Esophagus mucosa (tissue), 1 donor: ENCODE data around the gene ENTPD6. TPM values are rescaled to one million over a fixed set of nuclear protein-coding genes. Genes with fewer than 3 reads are reported as not detected.
A peak's percentile ranks its signal among the peaks of the same experiment; 100 is the strongest.
"Not testable (repeated sequence)": the region's sequence is repeated elsewhere in the genome, so short reads cannot be mapped to it uniquely, and the experiment has no call there.

Experiments used
- ATAC-seq: fragments of 200-7000 bp; cut with Tn5 transposase; one replicate; pipeline ENCODE4 v1.9.1; 2020
- total RNA-seq: library from RNA; stranded (reverse); gene quantifications from one replicate; pipeline ENCODE4 v1.2.4, GENCODE V29; 2023
- donor health status: DM: yes; HTN: yes; CAD: no.

ENTPD6 gene
- total RNA-seq, 1 donor from 2014 or later: 27.3 TPM

- ATAC-seq: no peak
These were observed 62.9 kb downstream of the ENTPD6 start for GRCh38 chr20:25258476-25258805.

- ATAC-seq: no peak
These were observed 63.3 kb downstream of the ENTPD6 start for GRCh38 chr20:25258828-25259227.

- ATAC-seq: no peak
These were observed 63.8 kb downstream of the ENTPD6 start for GRCh38 chr20:25259358-25259757.

GRCh38 chr20:25259788-25260254 lies 64.3 kb downstream of the ENTPD6 start:
- no peak for ATAC-seq

DNA sequence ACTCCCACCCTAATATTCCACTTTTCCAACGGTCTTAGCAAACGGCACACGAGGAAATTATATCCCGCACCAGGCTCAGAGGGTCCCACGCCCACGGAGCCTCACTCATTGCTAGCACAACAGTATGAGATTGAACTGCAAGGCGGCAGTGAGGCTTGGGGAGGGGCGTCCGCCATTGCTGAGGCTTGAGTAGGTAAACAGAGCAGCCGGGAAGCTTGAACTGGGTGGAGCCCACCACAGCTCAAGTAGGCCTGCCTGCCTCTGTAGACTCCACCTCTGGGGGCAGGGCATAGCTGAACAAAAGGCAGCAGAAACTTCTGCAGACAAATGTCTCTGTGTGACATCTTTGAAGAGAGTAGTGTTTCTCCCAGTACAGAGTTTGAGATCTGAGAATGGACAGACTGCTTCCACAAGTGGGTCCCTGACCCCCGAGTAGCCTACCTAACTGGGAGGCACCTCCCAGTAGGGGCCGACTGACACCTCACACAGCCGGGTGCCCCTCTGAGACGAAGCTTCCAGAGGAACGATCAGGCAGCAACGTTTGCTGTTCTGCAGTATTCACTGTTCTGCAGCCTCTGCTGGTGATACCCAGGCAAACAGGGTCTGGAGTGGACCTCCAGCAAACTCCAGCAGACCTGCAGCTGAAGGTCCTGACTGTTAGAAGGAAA lies 65.4 kb downstream of the ENTPD6 start:
- ATAC-seq: not testable (repeated sequence)

GRCh38 chr20:25269057-25269832 lies 73.7 kb downstream of the ENTPD6 start:
- no peak for ATAC-seq

DNA sequence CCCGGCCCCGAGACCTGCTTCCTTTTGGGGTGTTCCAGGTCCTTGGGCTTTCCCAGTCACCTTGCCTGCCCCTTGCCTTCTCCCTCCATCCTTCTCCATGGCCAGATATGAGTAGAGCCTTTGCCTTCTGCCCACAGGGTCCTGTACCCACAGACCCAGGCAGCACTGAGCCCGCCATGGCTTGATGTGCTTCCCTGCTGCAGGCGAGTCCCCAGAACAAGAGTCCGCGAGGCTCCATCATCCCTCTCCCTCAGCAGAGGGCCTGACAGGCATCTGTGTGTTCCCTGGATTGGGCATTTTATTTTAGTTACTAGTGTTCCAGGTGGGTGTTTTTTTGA lies 74.3 kb downstream of the ENTPD6 start:
- peak; percentile 16 for ATAC-seq

DNA sequence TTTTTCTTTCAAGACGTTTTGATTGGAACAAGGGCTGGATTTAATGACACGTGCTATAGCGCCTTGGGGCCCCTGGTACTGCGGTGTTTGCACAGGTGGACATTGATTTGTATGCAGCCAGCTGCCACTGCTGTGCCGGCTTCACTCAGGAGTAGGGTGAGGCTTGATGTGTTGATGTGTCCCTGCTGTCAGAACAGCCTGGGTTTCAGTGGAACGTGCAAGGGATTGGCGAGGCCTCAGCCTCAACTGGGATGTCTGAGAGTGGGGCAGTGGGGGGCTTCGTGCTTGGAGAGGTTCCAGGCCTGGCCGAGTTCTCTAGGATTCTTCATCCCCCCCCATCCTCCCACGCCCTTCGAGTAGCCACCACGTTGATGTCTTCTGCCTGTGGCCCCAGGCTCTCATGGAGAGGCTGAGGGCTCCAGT lies 75.3 kb downstream of the ENTPD6 start:
- no peak for ATAC-seq

DNA sequence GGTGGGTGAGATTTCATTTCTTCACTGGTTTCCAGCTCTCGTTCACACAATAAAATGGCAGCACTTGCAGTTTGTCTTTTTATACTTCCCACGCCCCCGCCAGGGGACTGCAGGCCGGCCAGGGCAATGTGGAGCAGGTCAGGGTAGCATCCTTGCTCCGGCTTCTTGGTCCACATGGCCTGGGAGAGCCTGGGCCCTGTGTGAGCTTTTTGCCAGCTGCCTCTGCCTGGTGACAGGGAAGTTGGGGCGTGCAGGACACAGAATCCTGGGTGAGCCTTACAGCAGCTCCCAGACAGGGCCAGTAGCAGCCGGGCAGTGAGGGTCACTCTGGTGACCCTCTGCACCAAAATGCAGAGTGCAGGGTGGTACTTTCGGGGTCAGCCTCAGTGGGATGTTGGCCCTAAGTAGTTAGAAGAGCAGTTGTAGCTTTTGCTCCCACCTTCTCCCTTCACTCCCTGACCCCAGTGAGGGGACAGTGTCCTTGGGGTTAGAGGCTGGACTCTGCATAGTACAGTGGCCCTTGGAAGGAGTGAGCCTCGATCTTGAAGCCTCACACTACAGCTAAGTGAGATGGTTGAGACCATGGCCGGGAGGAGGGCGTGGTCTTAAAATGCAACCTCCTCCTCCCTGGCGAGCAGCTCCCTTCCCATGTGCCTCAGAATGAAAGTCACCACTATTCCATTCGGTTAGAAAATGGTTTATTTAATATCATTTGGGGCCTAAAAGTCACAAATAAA lies 76.1 kb downstream of the ENTPD6 start:
- ATAC-seq: no peak

DNA sequence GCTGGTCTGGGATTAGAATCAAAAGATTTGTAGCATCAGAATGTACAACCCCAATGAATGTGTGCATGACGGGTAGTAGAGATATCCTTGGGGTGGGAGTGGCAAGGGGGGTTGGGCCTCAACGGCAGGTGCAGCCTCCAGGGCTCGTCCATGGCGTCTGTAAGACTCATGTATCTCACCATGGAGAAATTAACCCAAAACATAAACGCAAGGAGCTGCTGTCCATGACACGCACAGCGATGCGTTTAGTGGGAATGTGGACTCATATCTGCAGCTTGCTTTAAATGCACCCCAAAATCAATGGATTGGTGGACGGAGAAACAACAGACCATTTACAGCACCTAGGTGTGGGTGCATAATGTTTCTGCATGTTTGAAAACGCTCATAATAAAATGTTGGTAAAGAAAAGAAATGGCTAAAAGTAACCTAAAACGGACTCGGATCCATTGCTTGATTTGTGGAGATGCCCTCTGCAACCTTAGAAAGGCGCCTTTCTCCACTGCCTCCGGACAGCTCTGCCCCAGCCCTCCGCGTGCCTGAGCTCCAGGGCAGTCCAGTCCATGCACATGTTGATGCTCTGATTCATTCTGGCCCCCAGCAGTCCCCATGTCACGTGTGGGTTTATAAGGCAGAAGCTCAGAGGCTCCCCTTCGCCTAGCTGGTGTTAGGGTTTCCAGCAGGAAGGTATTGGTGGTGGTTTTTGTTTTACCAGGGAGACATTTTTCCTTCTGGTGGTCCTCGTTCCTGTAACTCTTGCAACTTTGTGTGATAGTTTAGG lies 76.9 kb downstream of the ENTPD6 start:
- ATAC-seq: no peak

- no peak for ATAC-seq
These were observed 77.5 kb downstream of the ENTPD6 start for GRCh38 chr20:25273046-25273445.

DNA sequence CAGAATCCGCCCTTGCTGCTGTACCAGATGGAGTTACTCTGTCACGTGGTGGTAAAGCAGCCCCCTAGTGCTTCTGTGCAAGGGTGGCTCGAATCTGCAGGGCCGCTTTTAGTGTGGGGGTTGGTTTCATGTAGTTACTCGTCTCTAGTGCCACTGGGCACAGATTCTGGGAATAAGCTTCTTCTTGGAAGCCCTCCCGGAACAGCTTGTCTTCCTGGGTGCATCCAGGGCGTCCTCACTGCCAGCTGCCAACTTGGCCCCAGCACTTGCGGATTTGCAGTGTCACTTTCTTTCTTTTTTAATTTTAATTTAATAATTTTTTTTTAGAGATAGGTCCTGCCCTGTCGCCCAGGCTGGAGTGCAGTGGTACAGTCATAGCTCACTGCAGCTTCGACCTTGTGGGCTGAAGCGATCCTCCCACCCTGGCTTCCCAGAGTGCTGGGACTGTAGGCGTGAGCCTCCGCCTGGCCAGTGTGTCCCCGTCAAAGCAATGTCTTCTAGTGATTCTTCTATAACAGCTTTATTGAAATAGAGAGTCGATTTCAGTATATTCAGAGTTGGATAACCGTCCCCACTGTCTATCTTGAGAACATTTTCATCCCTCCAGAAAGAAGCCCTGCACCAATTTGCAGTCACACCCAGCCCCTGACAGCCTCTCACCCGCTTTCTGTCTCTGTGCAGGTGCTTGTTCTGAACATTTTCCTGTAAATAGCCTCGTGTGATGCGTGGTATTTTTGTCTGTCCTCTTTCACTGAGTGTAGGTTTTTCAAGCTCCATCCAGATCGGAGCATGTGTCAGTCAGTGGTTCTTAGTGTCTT lies 78.2 kb downstream of the ENTPD6 start:
- ATAC-seq: no peak

- ATAC-seq: no peak
These were observed 79.0 kb downstream of the ENTPD6 start for GRCh38 chr20:25274481-25274880.

GRCh38 chr20:25274891-25275812 lies 79.6 kb downstream of the ENTPD6 start:
- no peak for ATAC-seq

DNA sequence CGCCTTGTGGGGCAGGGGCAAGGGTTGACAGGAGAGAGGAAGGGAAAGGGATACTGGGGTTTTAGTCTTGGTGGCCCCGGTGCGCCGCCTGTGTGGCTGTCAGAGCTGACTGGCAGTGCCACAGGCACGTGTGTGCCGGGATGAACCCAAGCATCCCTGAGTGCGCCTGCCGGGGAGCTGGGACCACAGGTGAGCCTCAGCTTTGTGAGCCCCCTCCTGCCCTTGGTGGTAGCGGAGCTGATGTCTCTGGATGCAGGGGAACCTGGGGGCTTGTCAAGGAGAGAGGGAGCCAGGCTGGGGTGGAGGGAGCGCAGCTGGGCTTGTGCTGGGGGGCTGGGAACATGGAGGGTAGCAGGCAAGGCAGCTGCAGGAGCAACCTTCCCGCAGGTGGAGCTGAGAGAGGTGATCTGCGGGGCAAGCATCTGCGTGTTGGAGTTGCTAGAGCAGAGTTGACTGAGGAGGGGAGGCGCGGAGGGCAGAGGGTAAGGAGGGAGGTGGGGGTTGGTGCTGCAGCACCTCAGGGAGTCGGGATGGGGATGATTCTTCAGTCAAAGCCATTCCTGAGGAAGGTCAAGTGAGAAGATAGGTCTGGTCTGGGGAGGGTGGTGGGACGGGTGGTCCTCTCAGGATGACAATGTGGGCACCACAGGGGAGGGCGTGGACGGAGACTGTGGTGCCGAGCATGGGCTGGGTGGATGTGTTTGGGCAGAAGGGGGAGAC lies 80.5 kb downstream of the ENTPD6 start:
- ATAC-seq: no peak

Other genes with a start within 250 kb of the ENTPD6 start
- 0.32 TPM for gene CST7, start 246.4 kb upstream of the ENTPD6 start, total RNA-seq
- 26.1 TPM for gene APMAP, start 203.0 kb upstream of the ENTPD6 start, total RNA-seq
- 6.7 TPM for gene ACSS1, start 137.6 kb upstream of the ENTPD6 start, total RNA-seq
- gene VSX1, start 113.6 kb upstream of the ENTPD6 start, total RNA-seq: not detected
- gene PYGB, start 52.4 kb downstream of the ENTPD6 start, total RNA-seq: 63.1 TPM
- gene ABHD12, start 195.1 kb downstream of the ENTPD6 start, total RNA-seq: 29.4 TPM
- gene GINS1, start 212.0 kb downstream of the ENTPD6 start, total RNA-seq: 8.6 TPM